ENCODE measurements around the gene GPC5.
A peak's percentile ranks its signal among the peaks of the same experiment; 100 is the strongest.
"Not testable (repeated sequence)": the region's sequence is repeated elsewhere in the genome, so short reads cannot be mapped to it uniquely, and the experiment has no call there.

GPC5 gene

GRCh38 chr13:92821324-92821723 is 1422.9 kb downstream of the GPC5 start:
- peak; percentile 79 for DNase-seq

GRCh38 chr13:92823059-92823458 is 1424.6 kb downstream of the GPC5 start:
- DNase-seq, result peak; percentile 83

GRCh38 chr13:92825938-92826596 is 1427.6 kb downstream of the GPC5 start:
- no peak for DNase-seq

- no peak for DNase-seq
Measured at GRCh38 chr13:92827503-92827902, 1429.1 kb downstream of the GPC5 start.

- DNase-seq, result no peak
Measured at GRCh38 chr13:92829930-92830329, 1431.5 kb downstream of the GPC5 start.

GRCh38 chr13:92830821-92831220 is 1432.4 kb downstream of the GPC5 start:
- no peak for DNase-seq

- peak; percentile 20 for DNase-seq
Measured at GRCh38 chr13:92833071-92833470, 1434.7 kb downstream of the GPC5 start.

- DNase-seq, result no peak
Measured at GRCh38 chr13:92836171-92836570, 1437.8 kb downstream of the GPC5 start.

GRCh38 chr13:92838786-92839185 is 1440.4 kb downstream of the GPC5 start:
- DNase-seq, result no peak

GRCh38 chr13:92842145-92842544 is 1443.7 kb downstream of the GPC5 start:
- DNase-seq, result no peak

- peak; percentile 70 for DNase-seq
Measured at GRCh38 chr13:92843549-92843948, 1445.1 kb downstream of the GPC5 start.

GRCh38 chr13:92849381-92849780 is 1451.0 kb downstream of the GPC5 start:
- DNase-seq, result no peak

GRCh38 chr13:92864584-92865284 is 1466.3 kb downstream of the GPC5 start:
- peak; percentile 49 for DNase-seq

- DNase-seq, result no peak
Measured at GRCh38 chr13:92873029-92873428, 1474.6 kb downstream of the GPC5 start.

GRCh38 chr13:92886535-92887077 is 1488.2 kb downstream of the GPC5 start:
- DNase-seq, result no peak

GRCh38 chr13:92894447-92894846 is 1496.0 kb downstream of the GPC5 start:
- DNase-seq, result no peak

- peak; percentile 36 for DNase-seq
Measured at GRCh38 chr13:92896842-92897241, 1498.4 kb downstream of the GPC5 start.

GRCh38 chr13:92898946-92899345 is 1500.5 kb downstream of the GPC5 start:
- DNase-seq, result not testable (repeated sequence)

- DNase-seq, result no peak
Measured at GRCh38 chr13:92900446-92900845, 1502.0 kb downstream of the GPC5 start.

- DNase-seq, result no peak
Measured at GRCh38 chr13:92901739-92902138, 1503.3 kb downstream of the GPC5 start.

GRCh38 chr13:92912629-92913028 is 1514.2 kb downstream of the GPC5 start:
- no peak for DNase-seq

GRCh38 chr13:92913840-92914239 is 1515.4 kb downstream of the GPC5 start:
- no peak for DNase-seq
